Brain microvascular endothelial cell (primary cell): ENCODE measurements around the gene PATE2.

Experiments
- DNase-seq: peaks from one replicate; pipeline ENCODE4 v3.0.0-alpha.2; 2020
- H3K27ac ChIP-seq: fragments of 250-450 bp; sonication (Bioruptor Pico); 2 replicates; pipeline ENCODE4 v1.5.1; 2020; ENCODE audit warnings: mild to moderate bottlenecking, moderate library complexity
- H3K27me3 ChIP-seq: fragments of 250-450 bp; sonication (Bioruptor Pico); replicated peaks from 2 replicates; pipeline ENCODE4 v1.5.1; 2020; ENCODE audit warnings: mild to moderate bottlenecking
- H3K36me3 ChIP-seq: fragments of 250-450 bp; sonication (Bioruptor Pico); replicated peaks from 2 replicates; pipeline ENCODE4 v1.5.1; 2020; ENCODE audit warnings: mild to moderate bottlenecking
- H3K4me3 ChIP-seq: 2 replicates; pipeline ENCODE4 v1.5.1; 2011; ENCODE audit warnings: low read depth, mild to moderate bottlenecking, control low read depth, low read length, moderate library complexity
- in situ Hi-C: cut with HindIII; loops from 2 replicates; pipeline ENCODE4 v1.10.0; 2017; ENCODE audit warnings: low sequenced_read_pairs, low pct_ligation_motif_present
- TF ChIP-seq, protein P1 (sequence below): IDR thresholded peaks from 2 replicates; pipeline ENCODE4 v1.5.1; 2011; ENCODE audit warnings: low read depth, mild to moderate bottlenecking, moderate library complexity, low read length, control low read depth, inconsistent platforms; ENCODE audit errors: missing control alignments

Gene PATE2

DNA sequence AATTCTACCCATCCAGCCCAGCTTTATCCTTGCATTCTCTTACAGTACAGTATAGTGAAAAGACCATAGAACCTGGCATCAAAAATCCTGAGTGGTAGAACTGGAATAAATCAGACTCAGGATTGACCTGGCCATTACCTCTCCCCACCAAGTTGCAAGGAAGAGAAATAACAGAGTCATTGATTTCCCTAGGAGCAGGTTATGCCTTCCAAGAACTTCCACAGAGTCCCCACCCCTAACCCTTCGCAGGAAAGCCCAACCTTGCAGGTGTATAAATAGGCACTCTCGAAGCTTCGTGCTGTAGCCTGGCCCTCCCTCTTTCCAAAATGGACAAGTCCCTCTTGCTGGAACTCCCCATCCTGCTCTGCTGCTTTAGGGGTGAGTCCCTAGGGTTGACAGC, 32.6 kb downstream of the PATE2 start, which contains the start of gene PATE1:
TSS of gene PATE1 (plus strand) at position 301 of the 400 bp plus-strand sequence. CDS start at position 327, 26 bp downstream.
- no peaks in the 10 kb centered on the region for H3K36me3 ChIP-seq
- in situ Hi-C loops: no loop called here
- TF ChIP-seq, protein P1, sequence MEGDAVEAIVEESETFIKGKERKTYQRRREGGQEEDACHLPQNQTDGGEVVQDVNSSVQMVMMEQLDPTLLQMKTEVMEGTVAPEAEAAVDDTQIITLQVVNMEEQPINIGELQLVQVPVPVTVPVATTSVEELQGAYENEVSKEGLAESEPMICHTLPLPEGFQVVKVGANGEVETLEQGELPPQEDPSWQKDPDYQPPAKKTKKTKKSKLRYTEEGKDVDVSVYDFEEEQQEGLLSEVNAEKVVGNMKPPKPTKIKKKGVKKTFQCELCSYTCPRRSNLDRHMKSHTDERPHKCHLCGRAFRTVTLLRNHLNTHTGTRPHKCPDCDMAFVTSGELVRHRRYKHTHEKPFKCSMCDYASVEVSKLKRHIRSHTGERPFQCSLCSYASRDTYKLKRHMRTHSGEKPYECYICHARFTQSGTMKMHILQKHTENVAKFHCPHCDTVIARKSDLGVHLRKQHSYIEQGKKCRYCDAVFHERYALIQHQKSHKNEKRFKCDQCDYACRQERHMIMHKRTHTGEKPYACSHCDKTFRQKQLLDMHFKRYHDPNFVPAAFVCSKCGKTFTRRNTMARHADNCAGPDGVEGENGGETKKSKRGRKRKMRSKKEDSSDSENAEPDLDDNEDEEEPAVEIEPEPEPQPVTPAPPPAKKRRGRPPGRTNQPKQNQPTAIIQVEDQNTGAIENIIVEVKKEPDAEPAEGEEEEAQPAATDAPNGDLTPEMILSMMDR: no peak
- no peak within 1 kb of the TSS for H3K27ac ChIP-seq
- no peak within 1 kb of the TSS for H3K4me3 ChIP-seq
- H3K27me3 ChIP-seq: no peaks in the 10 kb centered on the region
- DNase-seq: no peak

DNA sequence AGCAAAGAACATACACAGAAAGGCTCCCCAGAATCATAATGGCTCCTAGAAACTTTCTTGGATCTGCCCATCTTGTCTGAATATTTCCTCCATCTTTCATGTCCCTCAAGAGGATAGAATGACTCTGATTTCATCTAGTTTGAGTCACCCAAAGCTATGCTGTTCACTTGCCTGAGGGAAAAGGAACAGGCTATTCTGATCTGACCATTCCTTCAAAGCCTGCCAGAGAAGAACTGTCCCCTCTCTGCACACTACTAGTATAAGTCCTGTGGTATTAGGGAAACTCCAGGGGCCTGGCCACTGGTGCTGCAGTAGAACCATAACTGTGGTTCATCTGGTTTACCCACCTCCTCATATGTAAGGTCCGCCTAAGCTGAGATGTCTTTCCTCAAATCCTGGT, 34.9 kb downstream of the PATE2 start:
- in situ Hi-C loops: no loop called here
- TF ChIP-seq, protein P1: no peak
- no peaks in the 10 kb centered on the region for H3K27me3 ChIP-seq
- DNase-seq: no peak
- no peak overlapping the region for H3K4me3 ChIP-seq
- no peak overlapping the region for H3K27ac ChIP-seq
- H3K36me3 ChIP-seq: no peaks in the 10 kb centered on the region

DNA sequence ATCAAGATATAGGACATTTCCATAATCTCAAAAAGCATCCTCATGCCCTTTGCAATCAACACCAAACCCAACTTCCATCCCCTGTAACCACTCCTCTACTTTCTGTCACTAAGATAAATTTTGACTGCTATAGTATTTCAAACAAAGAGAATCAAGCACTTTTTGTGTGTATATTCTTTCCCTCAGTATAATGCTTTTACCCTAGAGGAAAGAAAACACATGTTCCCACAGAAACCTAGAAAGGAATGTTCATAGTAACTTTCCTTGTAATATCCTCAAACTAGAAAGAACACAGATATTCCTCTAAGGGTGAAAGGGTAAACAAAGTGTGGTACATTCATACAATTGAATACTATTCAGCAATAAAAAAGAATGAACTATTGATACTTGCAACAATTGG, 38.0 kb downstream of the PATE2 start:
- Histone ChIP-seq H3K27me3 (no peaks in the 10 kb centered on the region), H3K36me3 (no peaks in the 10 kb centered on the region), H3K27ac (no peak overlapping the region), H3K4me3 (no peak overlapping the region)
- TF ChIP-seq, protein P1: no peak
- no peak for DNase-seq
- in situ Hi-C loops: no loop called here

DNA sequence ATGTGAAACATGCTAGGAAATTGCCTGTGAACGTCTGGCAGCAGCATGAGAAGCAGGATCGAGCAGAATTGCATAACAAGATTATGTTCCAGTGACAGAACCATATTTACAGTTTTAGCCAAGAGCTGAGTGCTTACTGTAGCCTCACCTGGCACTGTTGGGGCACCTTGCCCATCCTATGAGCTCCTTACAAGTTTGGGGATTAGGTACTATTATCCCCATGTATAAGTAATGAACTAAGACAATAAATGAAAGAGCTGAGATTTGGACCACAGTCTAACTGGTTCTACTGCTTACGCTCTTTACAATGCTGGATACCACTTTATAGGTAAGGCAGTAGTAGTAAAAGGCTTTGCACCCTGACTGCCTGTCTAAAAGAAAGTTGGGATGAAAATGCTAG, 49.7 kb downstream of the PATE2 start:
- Histone ChIP-seq H3K4me3 (no peak overlapping the region), H3K27ac (no peak overlapping the region), H3K27me3 (no peaks in the 10 kb centered on the region), H3K36me3 (no peaks in the 10 kb centered on the region)
- in situ Hi-C loops: no loop called here
- TF ChIP-seq, protein P1: no peak
- no peak for DNase-seq
